Measurements from ENCODE around the gene OBP2B. TPM values are rescaled to one million over a fixed set of nuclear protein-coding genes. Genes with fewer than 3 reads are reported as not detected.

OBP2B gene
- total RNA-seq, 6 donors from 2014 or later: not detected

GRCh38 chr9:133167769-133168168 lies 41.3 kb downstream of the OBP2B start:
- WGBS, 2 donors: 83% methylated on average over 3 of the region's 3 CpGs; no CpG with 5 or more reads in 1 of the 2 donors
- Histone ChIP-seq H3K27ac (no peak overlapping the region), H3K27me3 (no peaks in the 10 kb centered on the region), H3K36me3 (no peaks in the 10 kb centered on the region), H3K9me3 (no peaks in the 10 kb centered on the region), H3K4me1 (peaks cover 15 to 17% (median 16%) of the 10 kb centered on the region in 4 donors), H3K4me3 (no peak overlapping the region)
- TF ChIP-seq EP300 (IDR thresholded peaks at IDR 0.05) (no peak), POLR2A (IDR thresholded peaks at IDR 0.05) (no peak), CTCF (IDR thresholded peaks at IDR 0.05) (no peak), POLR2AphosphoS5 (IDR thresholded peaks at IDR 0.05) (no peak)
- ATAC-seq (ENCODE audit: low FRiP score in 2 of 2) (no peak), DNase-seq (no peak)

- H3K27me3 ChIP-seq: no peaks in the 10 kb centered on the region
- ATAC-seq (ENCODE audit: low FRiP score in 2 of 2) (no peak), DNase-seq (no peak)
- no peaks in the 10 kb centered on the region for H3K9me3 ChIP-seq
- H3K36me3 ChIP-seq: no peaks in the 10 kb centered on the region
- no peak for TF ChIP-seq CTCF (IDR thresholded peaks at IDR 0.05)
- no peak overlapping the region for H3K27ac ChIP-seq
- H3K4me1 ChIP-seq: peaks cover 18 to 22% (median 20%) of the 10 kb centered on the region in 4 donors
- WGBS, 2 donors: 56% methylated on average over 3 of the region's 3 CpGs; no CpG with 5 or more reads in 1 of the 2 donors
- H3K4me3 ChIP-seq: no peak overlapping the region
Measured at GRCh38 chr9:133167096-133167730, 41.8 kb downstream of the OBP2B start.

- no peak for DNase-seq
- Histone ChIP-seq H3K9me3 (no peaks in the 10 kb centered on the region), H3K27me3 (no peaks in the 10 kb centered on the region), H3K36me3 (no peaks in the 10 kb centered on the region), H3K4me3 (no peak overlapping the region), H3K4me1 (peaks cover 19 to 28% (median 21%) of the 10 kb centered on the region in 4 donors), H3K27ac (no peak overlapping the region)
- no peak for ATAC-seq (ENCODE audit: low FRiP score in 2 of 2)
- TF ChIP-seq CTCF (IDR thresholded peaks at IDR 0.05) (no peak), POLR2A (IDR thresholded peaks at IDR 0.05) (no peak), EP300 (IDR thresholded peaks at IDR 0.05) (no peak), POLR2AphosphoS5 (IDR thresholded peaks at IDR 0.05) (no peak)
- 77 to 83% methylated on average over 17 of the region's 17 CpGs for WGBS, 2 donors
Measured at GRCh38 chr9:133166392-133166791, 42.7 kb downstream of the OBP2B start.

GRCh38 chr9:133165452-133165730 lies 43.7 kb downstream of the OBP2B start:
- Histone ChIP-seq H3K27me3 (no peaks in the 10 kb centered on the region), H3K36me3 (no peaks in the 10 kb centered on the region), H3K4me1 (peaks cover 21 to 32% (median 26%) of the 10 kb centered on the region in 4 donors), H3K27ac (no peak overlapping the region), H3K9me3 (no peaks in the 10 kb centered on the region), H3K4me3 (no peak overlapping the region)
- ATAC-seq (ENCODE audit: low FRiP score in 2 of 2) (no peak), DNase-seq (no peak)
- 92 to 93% methylated on average over 2 of the region's 2 CpGs for WGBS, 2 donors
- TF ChIP-seq POLR2AphosphoS5 (IDR thresholded peaks at IDR 0.05) (no peak), POLR2A (IDR thresholded peaks at IDR 0.05) (no peak), EP300 (IDR thresholded peaks at IDR 0.05) (no peak)

- ATAC-seq (ENCODE audit: low FRiP score in 2 of 2) (no peak), DNase-seq (no peak)
- WGBS, 2 donors: 75 to 78% methylated on average over 13 of the region's 13 CpGs
- TF ChIP-seq POLR2AphosphoS5 (IDR thresholded peaks at IDR 0.05): no peak
- no peak for TF ChIP-seq POLR2A (IDR thresholded peaks at IDR 0.05)
- H3K4me1 ChIP-seq: peaks cover 21 to 32% (median 26%) of the 10 kb centered on the region in 4 donors
- peaks cover 0 to 3% (median 0%) of the 10 kb centered on the region in 4 donors for H3K36me3 ChIP-seq
- H3K9me3 ChIP-seq: no peaks in the 10 kb centered on the region
- H3K4me3 ChIP-seq: peak overlapping the region in 3 of 4 donors; percentile 52 to 69 (median 67)
- H3K27me3 ChIP-seq: no peaks in the 10 kb centered on the region
- peak overlapping the region in 3 of 4 donors; percentile 82 to 88 (median 86) for H3K27ac ChIP-seq
Measured at GRCh38 chr9:133164191-133164590, 44.9 kb downstream of the OBP2B start.
